Suprapubic skin (tissue), 4 donors: ENCODE measurements around the gene MICAL2. TPM values are rescaled to one million over a fixed set of nuclear protein-coding genes. Genes with fewer than 3 reads are reported as not detected.

Source experiments
- DNase-seq, 2 donors: peaks; one replicate each; pipeline ENCODE4 v3.0.0-alpha.2; 2019; ENCODE audit warnings: low spot score in 2 of 2
- H3K27ac ChIP-seq: fragments of 200-600 bp; sonication (generic); one replicate; pipeline ENCODE4 v1.5.1; 2019
- H3K27me3 ChIP-seq: fragments of 200-600 bp; sonication (generic); one replicate; pipeline ENCODE4 v1.5.1; 2019
- H3K36me3 ChIP-seq: fragments of 200-600 bp; sonication (generic); one replicate; pipeline ENCODE4 v1.5.1; 2019
- H3K4me1 ChIP-seq: fragments of 200-600 bp; sonication (generic); one replicate; pipeline ENCODE4 v1.5.1; 2019
- H3K4me3 ChIP-seq: fragments of 200-600 bp; sonication (generic); one replicate; pipeline ENCODE4 v1.5.1; 2019; ENCODE audit warnings: mild to moderate bottlenecking
- H3K9me3 ChIP-seq: fragments of 200-600 bp; sonication (generic); one replicate; pipeline ENCODE4 v1.5.1; 2019
- EP300 ChIP-seq: sonication (generic); formaldehyde crosslinking; IDR thresholded peaks from one replicate; pipeline ENCODE4 v1.6.1; 2017; ENCODE audit warnings: antibody characterized with exemption
- POLR2A ChIP-seq, 2 donors: fragments of 450-650 bp; IDR thresholded peaks; one replicate each; pipeline ENCODE4 v1.6.1; 2017; ENCODE audit warnings: antibody characterized with exemption in 2 of 2, mild to moderate bottlenecking in 2 of 2, moderate library complexity in 2 of 2
- POLR2AphosphoS5 ChIP-seq, 3 donors: sonication (generic); formaldehyde crosslinking; IDR thresholded peaks; one replicate each; pipeline ENCODE4 v1.6.1; 2017; ENCODE audit warnings: antibody characterized with exemption in 3 of 3
- WGBS: methylation state at CpG from one replicate; pipeline ENCODE4 v1.1.5; 2018; 5-methylcytosine and 5-hydroxymethylcytosine counted together
- total RNA-seq, 4 donors: library from RNA; depleted of rRNA; stranded (reverse); fragments of >200 nt; gene quantifications; one replicate each; pipeline ENCODE4 v1.1.0, GENCODE V29; 2016
- TF ChIP-seq, protein P1 (sequence below), 2 donors: fragments of 200-600 bp in 1 of 2; fragments of 450-650 bp in 1 of 2; sonication (generic) in 1 of 2; IDR thresholded peaks; one replicate each; pipeline ENCODE4 v1.5.1; 2016 to 2019; ENCODE audit warnings: antibody characterized with exemption in 2 of 2, mild to moderate bottlenecking in 1 of 2, moderate library complexity in 1 of 2

The MICAL2 gene
- total RNA-seq, 4 donors from 2014 or later, result 117 to 232 (median 164) TPM

DNA sequence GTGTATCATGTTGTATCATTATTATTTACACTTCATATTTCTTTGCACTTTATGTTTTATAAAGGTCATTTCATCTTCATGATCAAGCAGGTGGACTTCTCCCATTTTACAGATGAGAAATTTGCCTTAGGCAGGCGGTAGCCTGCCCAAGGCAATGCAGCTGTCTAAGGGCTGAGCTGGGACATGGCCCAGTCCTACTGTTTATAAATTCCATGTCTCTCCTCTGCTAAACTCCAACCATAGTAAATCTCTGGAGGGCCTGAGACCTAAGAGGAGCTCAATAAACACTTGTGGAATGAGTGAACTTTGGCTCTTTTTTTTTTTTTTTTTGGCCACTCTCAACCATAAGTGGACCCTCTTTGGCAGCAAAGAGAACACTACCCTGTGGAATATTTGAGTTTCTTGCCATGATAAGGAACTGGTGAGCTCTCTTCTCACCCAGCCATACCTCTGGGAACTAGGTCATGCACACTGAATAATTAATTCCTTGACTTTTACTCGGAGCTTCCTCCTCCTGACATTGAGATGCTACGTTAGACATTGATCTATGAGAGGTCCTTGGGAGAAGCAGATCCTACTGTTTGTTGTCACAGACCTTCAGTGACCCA is 29.9 kb downstream of the MICAL2 start:
- H3K4me1 ChIP-seq, result peaks cover 61% of the 10 kb centered on the region
- H3K36me3 ChIP-seq, result no peaks in the 10 kb centered on the region
- WGBS, result 81% methylated on average over 3 of the region's 3 CpGs
- H3K27ac ChIP-seq, result no peak overlapping the region
- no peak for DNase-seq
- H3K27me3 ChIP-seq, result no peaks in the 10 kb centered on the region
- no peak overlapping the region for H3K4me3 ChIP-seq
- no peaks in the 10 kb centered on the region for H3K9me3 ChIP-seq
- TF ChIP-seq POLR2AphosphoS5 (IDR thresholded peaks at IDR 0.05), result no peak
- no peak for TF ChIP-seq POLR2A (IDR thresholded peaks at IDR 0.05)
- TF ChIP-seq, protein P1, sequence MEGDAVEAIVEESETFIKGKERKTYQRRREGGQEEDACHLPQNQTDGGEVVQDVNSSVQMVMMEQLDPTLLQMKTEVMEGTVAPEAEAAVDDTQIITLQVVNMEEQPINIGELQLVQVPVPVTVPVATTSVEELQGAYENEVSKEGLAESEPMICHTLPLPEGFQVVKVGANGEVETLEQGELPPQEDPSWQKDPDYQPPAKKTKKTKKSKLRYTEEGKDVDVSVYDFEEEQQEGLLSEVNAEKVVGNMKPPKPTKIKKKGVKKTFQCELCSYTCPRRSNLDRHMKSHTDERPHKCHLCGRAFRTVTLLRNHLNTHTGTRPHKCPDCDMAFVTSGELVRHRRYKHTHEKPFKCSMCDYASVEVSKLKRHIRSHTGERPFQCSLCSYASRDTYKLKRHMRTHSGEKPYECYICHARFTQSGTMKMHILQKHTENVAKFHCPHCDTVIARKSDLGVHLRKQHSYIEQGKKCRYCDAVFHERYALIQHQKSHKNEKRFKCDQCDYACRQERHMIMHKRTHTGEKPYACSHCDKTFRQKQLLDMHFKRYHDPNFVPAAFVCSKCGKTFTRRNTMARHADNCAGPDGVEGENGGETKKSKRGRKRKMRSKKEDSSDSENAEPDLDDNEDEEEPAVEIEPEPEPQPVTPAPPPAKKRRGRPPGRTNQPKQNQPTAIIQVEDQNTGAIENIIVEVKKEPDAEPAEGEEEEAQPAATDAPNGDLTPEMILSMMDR (IDR thresholded peaks at IDR 0.05), result no peak
- TF ChIP-seq EP300, result no peak

- H3K4me1 ChIP-seq, result peaks cover 52% of the 10 kb centered on the region
- 100% methylated on average over 1 of the region's 1 CpG for WGBS
- TF ChIP-seq POLR2A (IDR thresholded peaks at IDR 0.05) (no peak), POLR2AphosphoS5 (IDR thresholded peaks at IDR 0.05) (no peak), EP300 (no peak)
- TF ChIP-seq, protein P1 (IDR thresholded peaks at IDR 0.05), result no peak
- no peak overlapping the region for H3K27ac ChIP-seq
- H3K9me3 ChIP-seq, result no peaks in the 10 kb centered on the region
- no peaks in the 10 kb centered on the region for H3K27me3 ChIP-seq
- H3K4me3 ChIP-seq, result no peak overlapping the region
- H3K36me3 ChIP-seq, result no peaks in the 10 kb centered on the region
- no peak for DNase-seq
These were observed 30.9 kb downstream of the MICAL2 start for GRCh38 chr11:12141283-12141682.

GRCh38 chr11:12142176-12142575 is 31.8 kb downstream of the MICAL2 start:
- Histone ChIP-seq H3K4me3 (no peak overlapping the region), H3K36me3 (no peaks in the 10 kb centered on the region), H3K4me1 (peaks cover 44% of the 10 kb centered on the region), H3K27ac (no peak overlapping the region), H3K9me3 (no peaks in the 10 kb centered on the region), H3K27me3 (no peaks in the 10 kb centered on the region)
- WGBS, result 86% methylated on average over 2 of the region's 2 CpGs
- no peak for DNase-seq
- no peak for TF ChIP-seq EP300
- TF ChIP-seq POLR2AphosphoS5 (IDR thresholded peaks at IDR 0.05), result no peak
- TF ChIP-seq, protein P1 (IDR thresholded peaks at IDR 0.05), result no peak
- TF ChIP-seq POLR2A (IDR thresholded peaks at IDR 0.05), result no peak

DNA sequence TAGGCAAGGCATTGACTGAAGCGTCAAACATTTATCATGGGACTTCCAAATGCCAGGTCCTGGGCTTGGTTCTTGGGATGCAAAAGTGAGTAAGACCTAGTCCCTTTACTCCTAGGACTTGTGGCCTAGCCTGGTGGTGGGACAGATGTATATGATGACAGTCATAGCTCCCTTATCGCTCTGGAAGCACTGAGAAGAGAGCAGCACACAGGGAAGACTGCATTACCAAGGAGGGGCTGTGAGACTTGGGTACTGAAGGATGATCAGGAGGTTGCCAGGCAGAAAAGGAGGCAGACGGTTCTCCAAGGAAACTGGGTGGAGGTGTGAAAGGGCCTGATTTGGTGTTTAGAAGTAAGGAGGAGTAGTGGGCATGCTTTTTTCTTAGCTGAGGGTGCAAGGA is 32.5 kb downstream of the MICAL2 start:
- TF ChIP-seq EP300, result no peak
- no peak for TF ChIP-seq POLR2A (IDR thresholded peaks at IDR 0.05)
- TF ChIP-seq, protein P1 (IDR thresholded peaks at IDR 0.05), result no peak
- no peak for TF ChIP-seq POLR2AphosphoS5 (IDR thresholded peaks at IDR 0.05)
- no peak overlapping the region for H3K4me3 ChIP-seq
- no peaks in the 10 kb centered on the region for H3K36me3 ChIP-seq
- H3K27ac ChIP-seq, result no peak overlapping the region
- no peaks in the 10 kb centered on the region for H3K9me3 ChIP-seq
- H3K4me1 ChIP-seq, result peaks cover 41% of the 10 kb centered on the region
- no peaks in the 10 kb centered on the region for H3K27me3 ChIP-seq
- 83% methylated on average over 3 of the region's 3 CpGs for WGBS
- no peak for DNase-seq

- H3K36me3 ChIP-seq, result no peaks in the 10 kb centered on the region
- H3K27me3 ChIP-seq, result no peaks in the 10 kb centered on the region
- no peak for DNase-seq
- H3K4me3 ChIP-seq, result no peak overlapping the region
- H3K4me1 ChIP-seq, result peaks cover 33% of the 10 kb centered on the region
- H3K9me3 ChIP-seq, result no peaks in the 10 kb centered on the region
- 56% methylated on average over 7 of the region's 7 CpGs for WGBS
- no peak for TF ChIP-seq POLR2A (IDR thresholded peaks at IDR 0.05)
- TF ChIP-seq, protein P1 (IDR thresholded peaks at IDR 0.05), result no peak
- TF ChIP-seq EP300, result no peak
- TF ChIP-seq POLR2AphosphoS5 (IDR thresholded peaks at IDR 0.05), result no peak
- no peak overlapping the region for H3K27ac ChIP-seq
These were observed 33.3 kb downstream of the MICAL2 start for GRCh38 chr11:12143461-12144258.
